ENCODE results near the gene C5orf58.

The C5orf58 gene

GRCh38 chr5:170286386-170286925 is 53.7 kb downstream of the C5orf58 start:
- no peak overlapping the region for H3K4me3 ChIP-seq (replicated peaks; ENCODE audit: low read depth, low read length)
- no peak for DNase-seq (ENCODE audit: low read depth)
- TF ChIP-seq, protein P1, sequence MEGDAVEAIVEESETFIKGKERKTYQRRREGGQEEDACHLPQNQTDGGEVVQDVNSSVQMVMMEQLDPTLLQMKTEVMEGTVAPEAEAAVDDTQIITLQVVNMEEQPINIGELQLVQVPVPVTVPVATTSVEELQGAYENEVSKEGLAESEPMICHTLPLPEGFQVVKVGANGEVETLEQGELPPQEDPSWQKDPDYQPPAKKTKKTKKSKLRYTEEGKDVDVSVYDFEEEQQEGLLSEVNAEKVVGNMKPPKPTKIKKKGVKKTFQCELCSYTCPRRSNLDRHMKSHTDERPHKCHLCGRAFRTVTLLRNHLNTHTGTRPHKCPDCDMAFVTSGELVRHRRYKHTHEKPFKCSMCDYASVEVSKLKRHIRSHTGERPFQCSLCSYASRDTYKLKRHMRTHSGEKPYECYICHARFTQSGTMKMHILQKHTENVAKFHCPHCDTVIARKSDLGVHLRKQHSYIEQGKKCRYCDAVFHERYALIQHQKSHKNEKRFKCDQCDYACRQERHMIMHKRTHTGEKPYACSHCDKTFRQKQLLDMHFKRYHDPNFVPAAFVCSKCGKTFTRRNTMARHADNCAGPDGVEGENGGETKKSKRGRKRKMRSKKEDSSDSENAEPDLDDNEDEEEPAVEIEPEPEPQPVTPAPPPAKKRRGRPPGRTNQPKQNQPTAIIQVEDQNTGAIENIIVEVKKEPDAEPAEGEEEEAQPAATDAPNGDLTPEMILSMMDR (IDR thresholded peaks at IDR 0.05; ENCODE audit: low read length, missing control alignments): no peak

DNA sequence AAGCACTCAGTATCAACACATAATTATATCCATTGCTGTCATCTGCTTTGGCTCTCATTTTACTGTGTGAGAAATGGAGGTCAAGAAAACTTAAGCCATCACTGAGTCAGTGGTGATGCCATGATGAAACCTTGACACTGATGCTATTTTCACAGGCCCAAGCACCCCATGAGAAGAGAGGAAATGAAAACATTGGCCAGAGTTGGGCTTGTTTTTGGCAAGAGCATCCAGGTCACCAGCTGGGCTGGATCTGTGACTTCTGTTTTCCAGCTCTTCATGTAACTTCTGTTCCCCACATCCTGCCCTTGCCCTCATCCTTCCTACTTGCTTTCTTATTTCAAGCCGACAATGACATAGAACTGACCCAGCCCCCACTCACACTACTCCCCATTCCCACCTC is 54.7 kb downstream of the C5orf58 start:
- DNase-seq (ENCODE audit: low read depth): peak; percentile 39
- TF ChIP-seq, protein P1 (IDR thresholded peaks at IDR 0.05; ENCODE audit: low read length, missing control alignments): no peak
- H3K4me3 ChIP-seq (replicated peaks; ENCODE audit: low read depth, low read length): no peak overlapping the region

DNA sequence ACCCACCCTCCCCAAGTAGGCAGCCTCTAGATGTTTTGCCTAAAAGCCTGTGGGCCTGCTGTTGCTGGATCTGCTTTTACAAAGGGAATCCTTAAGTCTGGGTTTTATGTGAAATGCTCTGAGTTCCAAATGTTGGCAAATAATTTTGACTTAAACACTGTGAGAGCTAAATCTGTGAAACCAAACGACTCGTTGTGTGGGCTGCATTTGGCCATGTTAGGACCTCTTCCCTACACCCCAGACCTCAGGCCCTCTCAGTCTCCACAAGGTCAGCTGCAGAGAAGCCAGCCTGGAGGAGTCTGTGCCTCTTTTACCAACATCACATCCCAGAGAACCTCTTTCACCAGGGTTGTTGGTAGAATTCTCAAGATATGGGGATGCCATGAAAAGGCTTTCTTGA is 55.4 kb downstream of the C5orf58 start:
- TF ChIP-seq, protein P1 (IDR thresholded peaks at IDR 0.05; ENCODE audit: low read length, missing control alignments): no peak
- H3K4me3 ChIP-seq (replicated peaks; ENCODE audit: low read depth, low read length): no peak overlapping the region
- no peak for DNase-seq (ENCODE audit: low read depth)

DNA sequence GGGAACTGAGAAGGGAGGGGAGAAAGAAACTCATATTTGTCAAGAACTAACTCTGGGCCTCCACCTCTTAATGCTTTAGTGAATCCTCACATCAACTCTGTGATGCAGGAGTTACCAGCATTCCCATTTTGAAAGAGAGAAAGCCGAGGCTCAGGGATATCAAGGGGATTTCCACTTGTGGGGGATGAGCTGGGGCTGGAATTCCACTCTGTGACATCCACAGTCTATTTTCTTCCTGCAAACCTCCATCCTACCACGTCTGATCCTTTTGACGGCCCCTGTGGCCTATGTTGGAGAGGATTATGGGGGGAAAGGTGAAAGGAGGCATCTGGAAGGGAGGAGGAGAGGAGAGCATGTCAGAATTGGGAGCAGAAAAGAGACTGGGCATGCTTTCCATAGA is 55.8 kb downstream of the C5orf58 start:
- DNase-seq (ENCODE audit: low read depth): no peak
- no peak overlapping the region for H3K4me3 ChIP-seq (replicated peaks; ENCODE audit: low read depth, low read length)
- TF ChIP-seq, protein P1 (IDR thresholded peaks at IDR 0.05; ENCODE audit: low read length, missing control alignments): no peak

DNA sequence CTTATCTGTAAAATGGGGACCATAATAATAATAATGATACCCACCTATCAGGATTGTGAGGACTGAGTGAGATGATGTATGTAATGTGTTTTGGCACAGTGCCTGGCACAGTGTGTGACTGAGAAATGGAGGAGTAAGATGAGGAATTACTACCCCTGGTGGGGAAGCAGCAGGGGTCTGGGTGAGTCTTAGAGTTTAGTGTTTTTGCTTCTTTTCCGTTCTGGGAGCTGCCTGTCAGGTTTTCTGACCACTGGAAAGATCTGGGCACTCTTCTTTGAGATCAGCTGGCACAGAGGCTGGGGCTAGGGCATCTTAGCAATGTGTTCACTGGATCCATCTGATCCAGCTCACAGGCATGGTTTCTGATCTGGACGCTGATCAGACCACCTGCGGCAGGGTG is 56.3 kb downstream of the C5orf58 start:
- DNase-seq (ENCODE audit: low read depth): no peak
- no peak overlapping the region for H3K4me3 ChIP-seq (replicated peaks; ENCODE audit: low read depth, low read length)
- TF ChIP-seq, protein P1 (IDR thresholded peaks at IDR 0.05; ENCODE audit: low read length, missing control alignments): no peak

- DNase-seq (ENCODE audit: low read depth): no peak
- H3K4me3 ChIP-seq (replicated peaks; ENCODE audit: low read depth, low read length): no peak overlapping the region
- TF ChIP-seq, protein P1 (IDR thresholded peaks at IDR 0.05; ENCODE audit: low read length, missing control alignments): no peak
These were observed 57.0 kb downstream of the C5orf58 start for GRCh38 chr5:170289764-170290163.

DNA sequence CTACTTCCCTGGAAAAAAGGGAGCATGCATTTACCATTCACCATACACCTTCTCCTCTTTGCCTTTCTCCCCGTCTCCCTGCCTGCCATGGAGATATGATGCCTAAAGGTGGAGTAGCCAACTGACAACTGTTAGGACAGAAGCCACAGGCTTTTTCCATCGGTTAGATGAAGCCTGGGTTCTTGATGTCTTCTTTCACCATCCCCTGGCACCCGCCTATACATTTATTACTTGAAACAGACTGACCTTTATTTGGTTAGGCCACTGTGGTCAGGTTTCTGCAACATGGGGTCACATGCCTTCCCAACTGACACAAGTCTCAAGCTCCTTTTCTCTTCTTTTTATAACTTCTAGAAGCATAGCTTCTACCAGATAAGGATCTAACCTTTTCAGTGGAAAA is 57.7 kb downstream of the C5orf58 start:
- TF ChIP-seq, protein P1 (IDR thresholded peaks at IDR 0.05; ENCODE audit: low read length, missing control alignments): no peak
- H3K4me3 ChIP-seq (replicated peaks; ENCODE audit: low read depth, low read length): no peak overlapping the region
- no peak for DNase-seq (ENCODE audit: low read depth)
